Stimulated activated naive CD4-positive, alpha-beta T cell treated with Interleukin-2 at 50 U/mL for 16 hours (primary cell): ENCODE measurements around the gene EXOC4.

Experiments used
- DNase-seq: peaks from one replicate; lab custom pipeline; 2025; lab: John Stamatoyannopoulos, UW

The EXOC4 gene

DNA sequence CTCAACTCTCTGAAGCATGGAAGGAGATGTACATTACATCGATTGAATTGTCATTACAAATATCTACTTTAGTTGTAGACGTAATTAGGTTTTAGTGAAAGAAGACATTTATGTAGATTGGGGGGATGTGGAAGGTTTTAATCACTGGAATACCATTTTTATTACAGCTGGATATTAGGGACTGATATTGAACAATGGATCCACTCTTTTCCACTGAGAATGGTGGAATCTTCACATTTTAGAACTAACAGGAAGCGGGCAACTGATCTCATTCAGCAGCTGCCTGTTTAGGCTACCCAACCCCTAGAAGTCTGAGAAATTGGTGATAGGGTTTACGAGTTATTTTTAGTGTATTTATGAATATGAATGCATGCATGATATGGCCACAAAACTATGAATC, 538.0 kb downstream of the EXOC4 start:
- no peak for DNase-seq

GRCh38 chr7:133794479-133794878, 541.6 kb downstream of the EXOC4 start:
- DNase-seq, result no peak

DNA sequence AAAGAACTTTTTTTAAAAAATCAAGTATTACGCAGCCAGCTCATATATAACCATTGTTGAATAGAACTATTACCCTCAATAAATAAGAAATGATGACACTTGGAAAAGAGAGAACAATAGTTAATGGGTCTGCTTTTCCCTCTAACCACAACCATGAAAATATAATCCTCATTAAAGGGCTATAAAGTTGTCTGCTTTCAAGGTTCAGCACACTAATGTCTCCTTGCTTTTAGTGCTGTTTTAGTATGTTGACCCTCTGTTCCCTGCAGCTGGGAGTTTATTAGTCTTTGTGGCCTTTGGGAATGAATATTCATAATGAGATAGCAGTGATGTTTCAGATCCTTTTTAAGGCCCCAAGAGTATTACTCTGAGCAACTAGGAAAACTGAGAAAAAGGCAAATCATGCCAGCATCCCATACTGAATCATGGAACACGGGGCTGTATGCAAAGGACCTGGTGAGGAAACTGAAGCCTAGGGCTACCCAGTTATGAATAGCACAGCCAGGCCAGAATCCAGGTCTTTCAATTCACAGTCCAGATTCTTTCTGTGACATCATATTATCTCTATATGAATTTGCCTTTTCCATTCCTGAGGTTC, 542.3 kb downstream of the EXOC4 start:
- DNase-seq, result no peak

DNA sequence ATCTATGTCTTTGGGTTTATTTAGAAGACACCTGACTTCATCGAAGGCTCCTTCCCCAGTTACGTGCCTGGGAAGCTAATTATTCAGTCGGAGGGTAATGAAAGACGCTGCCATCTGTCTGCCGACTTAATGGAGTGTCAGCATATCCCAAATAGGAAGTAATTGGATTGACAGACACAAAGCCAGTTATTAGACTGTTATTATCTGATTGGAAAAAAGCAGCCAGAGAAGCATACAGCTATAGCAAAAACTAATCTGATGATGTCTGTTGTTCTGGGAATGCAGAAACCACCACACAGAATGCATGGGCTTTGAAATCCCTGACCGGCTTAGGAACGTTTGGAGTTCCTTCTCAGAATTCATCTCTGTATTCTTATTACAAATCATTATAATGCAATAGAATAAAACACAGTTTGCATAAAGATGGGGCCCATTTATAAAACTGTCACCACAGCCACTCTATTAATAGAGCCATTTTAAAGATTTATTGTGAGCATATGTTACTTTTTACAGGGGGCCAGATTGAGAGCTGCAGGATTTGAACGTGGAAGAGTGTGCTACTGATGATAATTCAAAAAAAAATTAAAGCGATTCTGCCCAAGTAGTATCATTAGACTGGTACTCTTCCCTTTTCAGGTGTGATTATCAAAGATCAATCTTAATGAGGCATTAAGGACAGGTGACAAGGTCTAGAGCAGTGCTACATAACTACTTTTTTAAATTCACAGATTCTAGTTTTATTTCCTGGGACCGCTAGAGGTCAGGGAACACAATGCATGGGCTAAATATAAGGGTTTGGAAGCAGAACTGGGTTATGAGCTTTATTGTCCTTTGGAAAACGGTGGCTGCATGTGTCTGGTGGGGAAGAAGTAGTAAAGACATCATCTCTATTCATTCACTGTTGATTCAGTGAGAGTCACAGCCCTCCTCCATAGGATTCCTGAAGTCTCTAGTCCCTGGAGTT, 544.2 kb downstream of the EXOC4 start:
- DNase-seq, result no peak

GRCh38 chr7:133797818-133798520, 545.1 kb downstream of the EXOC4 start:
- DNase-seq, result no peak

DNA sequence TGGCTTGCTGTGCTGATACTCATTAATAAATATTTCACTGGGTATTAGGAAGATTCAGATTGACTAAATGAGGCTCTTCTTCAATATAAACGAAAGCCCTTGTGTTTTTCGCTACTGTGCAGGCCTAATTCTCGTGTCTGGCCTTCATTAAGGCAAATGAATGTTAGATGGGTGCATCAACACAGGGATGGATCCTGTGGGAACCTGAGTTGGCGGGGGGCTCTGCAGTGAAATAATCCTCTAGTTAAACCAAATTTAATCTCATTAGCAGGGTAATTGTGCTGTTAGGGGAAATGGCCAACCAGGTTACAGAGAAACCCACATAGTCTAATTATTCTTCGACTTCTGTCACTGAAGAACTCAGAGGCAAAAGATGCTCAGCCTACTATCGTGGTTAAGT, 548.5 kb downstream of the EXOC4 start:
- DNase-seq, result no peak

DNA sequence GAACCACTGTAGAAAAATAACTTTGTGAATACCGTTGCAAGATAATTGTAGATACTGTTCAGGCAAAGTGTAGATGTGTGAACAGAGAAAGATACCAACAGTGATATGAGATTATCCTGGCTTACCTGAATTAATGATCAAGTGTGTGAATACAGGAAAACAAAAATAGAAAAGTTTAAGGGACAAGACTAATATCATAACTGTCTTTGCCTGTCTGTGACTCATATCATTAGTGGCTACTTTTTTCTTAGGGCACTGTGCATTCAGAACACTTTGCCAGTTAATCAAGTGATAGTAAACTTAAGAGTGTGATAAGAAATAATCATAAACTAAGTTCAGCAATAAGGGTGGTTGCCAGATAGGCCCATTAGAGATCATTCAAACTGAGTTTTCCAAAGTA, 551.2 kb downstream of the EXOC4 start:
- DNase-seq, result no peak

DNA sequence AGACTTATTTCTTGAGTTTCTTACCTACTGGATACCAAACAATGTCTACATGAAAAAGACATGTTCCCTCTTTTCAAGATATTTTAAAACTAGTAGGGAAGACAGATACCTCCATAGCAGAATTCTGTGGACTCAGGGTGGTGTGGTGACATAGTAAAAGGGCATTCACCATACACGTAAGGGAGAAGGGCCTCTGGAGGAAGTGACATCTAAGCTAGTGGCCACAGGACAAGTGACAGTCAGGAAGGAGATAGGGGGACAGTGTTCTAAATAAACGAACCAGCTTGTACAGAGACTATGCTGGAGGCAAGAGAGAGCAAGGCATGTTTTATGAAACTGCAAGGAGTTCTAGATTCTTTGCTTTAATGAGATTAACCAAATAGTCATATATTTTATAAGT, 552.5 kb downstream of the EXOC4 start:
- no peak for DNase-seq

DNA sequence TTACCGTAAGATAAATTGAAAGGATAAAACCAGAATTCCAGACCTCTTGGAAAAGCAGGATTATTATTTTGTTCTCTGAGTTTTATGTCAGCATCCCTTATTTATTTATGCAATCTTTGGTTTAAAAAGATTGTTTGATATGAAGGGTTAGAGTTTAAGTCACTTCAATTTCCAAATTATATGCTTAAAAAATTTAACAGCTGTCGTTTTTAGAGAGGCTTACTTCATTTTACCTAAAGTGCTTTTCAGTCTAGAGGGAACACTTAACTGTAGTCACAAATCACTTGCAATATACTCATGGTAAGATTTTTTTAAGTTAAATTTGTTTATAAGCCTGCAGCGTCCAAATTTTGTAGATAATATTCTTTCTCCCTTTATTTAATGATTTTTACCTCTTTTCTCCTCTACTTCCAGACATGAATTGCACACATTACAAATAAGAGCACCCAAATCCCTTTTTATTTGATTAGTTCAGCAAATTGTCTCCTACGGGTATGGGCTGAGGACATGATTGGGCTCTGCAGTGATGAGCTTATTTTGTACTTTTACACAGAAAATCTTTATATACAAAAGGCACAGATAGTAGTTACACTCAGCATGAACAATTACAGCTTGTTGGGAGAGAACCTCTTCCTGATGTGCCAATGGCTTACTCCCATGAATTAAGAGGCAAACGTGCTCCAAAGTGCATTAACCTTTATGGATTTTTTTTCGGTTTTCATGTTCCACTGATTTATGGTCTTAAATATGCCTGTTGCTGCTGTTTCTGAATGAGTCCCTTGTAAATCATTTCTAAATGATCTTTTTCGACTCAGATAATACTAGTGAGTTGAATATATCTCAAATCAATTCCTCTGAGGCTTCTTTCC, 555.0 kb downstream of the EXOC4 start:
- no peak for DNase-seq

DNA sequence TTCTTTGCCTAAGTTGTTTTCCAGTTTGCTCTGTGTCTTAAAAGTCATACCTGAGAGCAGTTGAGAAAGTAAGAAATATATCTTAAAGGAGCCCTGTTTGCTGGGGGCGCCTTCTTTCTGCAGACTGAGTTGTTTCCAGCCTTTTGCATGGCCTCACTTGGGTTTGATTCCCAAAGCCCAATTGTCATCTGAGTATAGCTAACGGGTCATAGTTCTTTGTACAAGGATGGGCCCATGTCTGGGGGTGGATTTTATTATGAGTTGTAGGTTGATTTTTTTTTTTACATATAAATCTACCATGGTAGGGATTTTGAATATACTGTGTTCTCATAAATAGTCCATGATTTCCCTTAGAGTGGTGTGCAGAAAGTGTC, 555.6 kb downstream of the EXOC4 start:
- no peak for DNase-seq

DNA sequence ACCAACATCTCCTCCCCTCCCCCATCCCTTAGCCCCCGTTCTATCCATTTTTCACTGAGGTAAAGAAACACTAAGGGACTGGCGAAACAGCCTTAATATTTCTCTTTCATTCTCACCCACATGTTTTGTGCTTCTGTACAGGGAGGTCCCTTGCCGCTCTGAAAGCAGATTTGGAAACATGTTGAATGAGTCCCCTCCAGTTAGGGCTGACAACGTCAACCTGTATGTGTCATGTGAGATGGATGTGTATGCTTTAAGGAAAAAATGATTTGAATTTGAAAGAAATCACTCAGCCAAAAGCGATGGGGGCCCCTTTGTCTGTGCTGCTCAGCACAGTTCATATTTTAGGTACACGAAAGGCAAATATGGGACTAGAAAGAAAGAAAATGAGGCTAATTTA, 560.0 kb downstream of the EXOC4 start:
- DNase-seq, result no peak

DNA sequence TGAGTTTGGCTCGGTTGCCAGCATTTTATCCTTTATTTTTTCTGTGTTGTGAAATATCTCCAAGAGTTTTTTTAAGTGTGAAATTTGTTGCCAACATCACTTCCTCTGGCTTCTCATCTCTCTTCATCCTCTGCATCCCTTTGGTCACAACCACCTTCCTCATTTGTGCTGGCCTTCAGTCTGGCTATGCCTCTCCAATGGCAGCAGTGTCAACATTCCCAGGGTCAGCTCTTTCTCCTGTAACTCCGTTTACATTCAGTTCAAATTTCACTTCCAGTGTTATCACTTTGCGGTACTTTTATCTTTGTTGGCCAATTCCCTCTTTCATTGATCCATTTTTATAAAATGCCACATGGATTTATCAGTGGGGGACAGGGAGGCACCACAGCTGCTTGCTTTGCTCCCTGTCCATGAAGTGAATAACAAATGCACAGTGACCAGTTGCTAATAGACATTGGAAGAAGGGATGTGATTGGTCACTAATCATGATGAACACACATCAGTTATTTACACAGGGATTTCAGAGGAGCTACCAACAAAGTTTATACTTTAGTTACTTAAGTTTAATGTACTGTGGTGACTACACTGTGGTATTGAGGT, 562.8 kb downstream of the EXOC4 start:
- no peak for DNase-seq

GRCh38 chr7:133819695-133820094, 566.8 kb downstream of the EXOC4 start:
- no peak for DNase-seq

DNA sequence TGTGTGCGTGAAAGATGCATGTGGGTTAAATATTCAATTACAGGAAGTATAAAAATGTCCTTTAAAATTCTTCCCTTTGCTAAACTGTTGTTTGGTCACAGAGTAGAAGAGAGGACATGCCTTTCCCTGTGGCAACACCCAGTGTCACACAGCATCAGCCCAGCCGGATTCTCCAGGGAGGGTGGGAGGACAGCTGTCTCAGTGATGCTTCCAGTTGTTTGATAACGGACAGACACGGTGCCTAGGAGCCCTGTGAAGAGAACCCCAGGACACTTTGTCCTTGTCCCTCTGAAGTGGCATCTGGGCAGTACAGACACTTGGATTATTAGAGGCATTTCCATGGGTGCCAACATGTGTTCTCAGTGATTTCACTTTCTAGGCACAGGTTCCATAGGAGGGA, 567.7 kb downstream of the EXOC4 start:
- no peak for DNase-seq

- DNase-seq, result no peak
Measured at GRCh38 chr7:133821171-133821570, 568.3 kb downstream of the EXOC4 start.

- DNase-seq, result no peak
Measured at GRCh38 chr7:133822001-133822641, 569.2 kb downstream of the EXOC4 start.

DNA sequence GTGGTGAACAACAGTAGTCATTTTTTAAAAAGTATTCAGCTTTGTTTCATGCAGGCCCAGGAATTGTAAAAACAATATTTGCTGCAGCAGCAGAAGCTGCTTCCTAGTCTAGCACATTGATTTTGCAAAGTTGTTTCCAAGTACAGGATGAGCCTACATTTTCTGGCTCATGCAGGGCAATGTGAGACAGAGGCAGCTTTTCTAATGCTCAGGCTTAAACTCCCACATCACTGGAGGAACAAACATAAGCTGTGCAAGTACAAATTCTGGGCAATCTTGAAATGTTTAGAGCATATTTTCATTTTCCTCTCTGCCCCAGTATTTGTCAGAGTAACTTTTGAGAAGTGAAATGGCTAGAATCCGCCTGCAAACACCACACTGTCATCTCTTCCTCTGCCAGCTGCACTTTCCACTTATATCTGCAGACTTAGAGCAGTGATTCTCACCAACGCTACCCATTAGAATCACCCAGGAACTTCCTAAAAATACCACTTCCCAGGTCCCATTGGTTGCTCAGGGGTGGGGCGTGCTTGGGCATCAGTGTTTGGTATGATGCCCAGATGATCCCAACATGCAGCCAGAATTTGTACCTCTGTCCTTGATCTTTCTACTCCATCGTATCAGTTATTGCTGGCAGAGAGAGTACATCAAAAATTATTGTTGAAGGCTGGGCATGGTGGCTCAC, 570.1 kb downstream of the EXOC4 start:
- no peak for DNase-seq

- no peak for DNase-seq
Measured at GRCh38 chr7:133824132-133824531, 571.3 kb downstream of the EXOC4 start.

- DNase-seq, result no peak
Measured at GRCh38 chr7:133827707-133828623, 575.1 kb downstream of the EXOC4 start.
